ENCODE results near the gene BABAM2.
"Not testable (repeated sequence)": the region's sequence is repeated elsewhere in the genome, so short reads cannot be mapped to it uniquely, and the experiment has no call there.

The BABAM2 gene

DNA sequence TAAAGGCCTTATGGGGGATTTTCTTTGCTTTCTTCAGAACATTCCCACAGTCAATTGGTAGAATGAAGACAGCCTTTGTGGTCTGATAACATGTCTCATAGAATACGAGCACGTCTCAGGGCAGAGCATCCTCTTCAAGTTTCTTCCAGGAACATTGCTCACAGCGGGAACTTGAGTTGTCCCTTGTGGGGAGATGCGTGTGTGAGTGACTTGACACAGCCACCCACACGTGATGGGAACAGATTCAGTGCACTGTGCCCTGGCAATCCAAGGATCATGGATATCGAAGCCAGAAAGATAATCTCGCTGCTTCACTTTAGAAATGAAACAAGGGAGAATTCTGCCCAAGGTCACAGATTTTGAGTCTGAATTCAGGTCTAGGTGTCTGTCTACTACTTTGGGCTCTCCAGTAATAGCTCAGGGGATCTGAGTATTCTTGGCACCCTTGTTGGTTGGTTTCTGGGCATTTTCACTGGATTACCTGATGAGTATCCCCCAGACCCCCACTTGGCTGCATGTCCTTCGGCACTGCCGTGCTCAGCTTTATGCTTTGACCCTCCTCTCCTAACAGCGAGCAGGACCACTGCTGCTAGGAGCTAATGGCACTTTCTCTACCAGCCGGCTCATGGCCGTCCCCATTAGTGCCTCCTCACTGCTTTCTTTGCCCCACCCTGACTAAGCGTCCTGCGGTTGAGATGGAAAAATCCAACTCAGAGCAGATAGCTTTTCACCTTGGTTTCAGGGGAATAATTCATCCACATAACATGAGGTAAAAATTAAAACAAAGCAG is 426.2 kb downstream of the BABAM2 start:
- DNase-seq (ENCODE audit: low spot score) = no peak

- DNase-seq (ENCODE audit: low spot score) = no peak
These were observed 426.9 kb downstream of the BABAM2 start for GRCh38 chr2:28317390-28317789.

GRCh38 chr2:28318023-28318422 is 427.5 kb downstream of the BABAM2 start:
- no peak for DNase-seq (ENCODE audit: low spot score)

- DNase-seq (ENCODE audit: low spot score) = no peak
These were observed 428.1 kb downstream of the BABAM2 start for GRCh38 chr2:28318462-28319117.

GRCh38 chr2:28319118-28320008 is 428.8 kb downstream of the BABAM2 start:
- DNase-seq (ENCODE audit: low spot score) = no peak

DNA sequence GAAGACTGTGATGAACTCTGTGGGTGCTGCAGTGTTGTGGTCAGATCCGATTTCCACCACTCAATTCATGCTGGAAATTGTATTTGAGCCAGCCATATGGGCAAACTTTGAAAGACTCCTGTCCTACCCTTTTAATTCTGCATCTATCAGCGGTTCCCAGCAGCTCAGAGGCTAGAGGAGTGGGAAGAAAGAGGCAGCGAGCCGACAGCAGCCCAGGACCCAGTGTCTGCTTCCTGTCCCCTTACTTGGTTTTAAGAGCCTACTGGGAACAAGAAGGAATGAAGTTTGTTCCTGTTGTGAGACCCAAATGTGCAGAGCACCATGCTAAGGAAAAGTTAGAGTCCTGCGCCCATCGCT is 429.5 kb downstream of the BABAM2 start:
- no peak for DNase-seq (ENCODE audit: low spot score)

DNA sequence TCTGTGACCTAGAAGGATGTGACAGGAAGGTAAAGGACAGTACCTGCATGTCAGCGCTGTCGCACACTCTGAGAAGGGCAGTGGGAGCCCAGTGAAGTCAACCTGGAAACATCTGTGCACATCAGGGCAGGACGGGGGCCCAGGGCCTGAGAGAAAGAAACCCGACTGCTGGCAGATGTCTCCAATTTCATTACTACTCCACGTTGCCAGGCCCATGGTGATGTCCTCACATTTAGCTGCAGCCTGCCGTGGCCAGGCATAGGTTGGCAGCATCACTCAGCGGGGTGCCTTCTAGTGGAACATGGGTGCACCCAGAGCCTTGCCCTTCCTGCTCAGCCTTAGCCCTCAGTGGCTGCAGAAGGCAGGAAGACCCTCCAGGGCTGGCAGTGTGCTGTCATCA is 429.8 kb downstream of the BABAM2 start:
- no peak for DNase-seq (ENCODE audit: low spot score)

- no peak for DNase-seq (ENCODE audit: low spot score)
These were observed 430.9 kb downstream of the BABAM2 start for GRCh38 chr2:28321426-28321825.

DNA sequence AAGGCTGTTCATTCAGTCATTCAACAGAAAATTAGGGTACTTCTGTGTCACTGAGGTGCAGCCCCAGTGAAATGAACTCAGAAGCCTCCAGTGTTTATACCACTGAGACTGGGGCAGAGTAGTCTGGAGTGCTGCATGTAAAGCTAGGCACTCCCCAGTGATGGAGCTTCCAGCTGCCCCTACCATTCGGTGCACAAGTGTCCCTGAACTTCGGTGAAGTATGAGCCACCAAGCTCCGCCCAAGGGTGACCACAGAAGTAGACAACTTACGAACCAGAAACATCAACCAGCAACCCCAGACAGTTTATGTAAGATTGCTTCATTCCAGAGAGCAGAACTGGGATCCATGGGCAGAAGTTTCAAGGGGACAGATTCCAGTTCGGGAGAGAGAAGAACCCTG is 431.5 kb downstream of the BABAM2 start:
- DNase-seq (ENCODE audit: low spot score) = no peak

- no peak for DNase-seq (ENCODE audit: low spot score)
These were observed 431.9 kb downstream of the BABAM2 start for GRCh38 chr2:28322456-28322855.

GRCh38 chr2:28322981-28323396 is 432.5 kb downstream of the BABAM2 start:
- no peak for DNase-seq (ENCODE audit: low spot score)

DNA sequence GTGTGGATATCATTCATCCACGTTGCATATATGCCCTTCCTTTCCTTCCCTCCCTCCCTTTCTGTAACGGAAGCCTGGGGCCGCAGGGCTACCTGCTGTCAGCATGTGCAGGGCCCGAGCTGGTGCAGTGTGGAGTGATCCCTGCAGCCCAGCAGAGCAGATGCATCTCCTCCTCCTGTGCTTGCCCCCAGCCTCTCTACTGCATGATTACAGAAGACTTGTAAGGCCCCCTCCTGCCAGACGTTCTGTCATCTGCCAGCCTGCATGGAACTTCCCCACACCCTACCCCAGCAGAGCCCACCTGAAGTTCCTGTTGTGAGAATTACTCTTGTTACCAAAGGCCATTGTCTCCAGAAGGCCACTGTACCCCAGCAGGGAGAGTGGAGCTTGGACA is 434.6 kb downstream of the BABAM2 start:
- no peak for DNase-seq (ENCODE audit: low spot score)

GRCh38 chr2:28325567-28326468 is 435.3 kb downstream of the BABAM2 start:
- no peak for DNase-seq (ENCODE audit: low spot score)

- DNase-seq (ENCODE audit: low spot score) = no peak
These were observed 435.9 kb downstream of the BABAM2 start for GRCh38 chr2:28326469-28326805.

DNA sequence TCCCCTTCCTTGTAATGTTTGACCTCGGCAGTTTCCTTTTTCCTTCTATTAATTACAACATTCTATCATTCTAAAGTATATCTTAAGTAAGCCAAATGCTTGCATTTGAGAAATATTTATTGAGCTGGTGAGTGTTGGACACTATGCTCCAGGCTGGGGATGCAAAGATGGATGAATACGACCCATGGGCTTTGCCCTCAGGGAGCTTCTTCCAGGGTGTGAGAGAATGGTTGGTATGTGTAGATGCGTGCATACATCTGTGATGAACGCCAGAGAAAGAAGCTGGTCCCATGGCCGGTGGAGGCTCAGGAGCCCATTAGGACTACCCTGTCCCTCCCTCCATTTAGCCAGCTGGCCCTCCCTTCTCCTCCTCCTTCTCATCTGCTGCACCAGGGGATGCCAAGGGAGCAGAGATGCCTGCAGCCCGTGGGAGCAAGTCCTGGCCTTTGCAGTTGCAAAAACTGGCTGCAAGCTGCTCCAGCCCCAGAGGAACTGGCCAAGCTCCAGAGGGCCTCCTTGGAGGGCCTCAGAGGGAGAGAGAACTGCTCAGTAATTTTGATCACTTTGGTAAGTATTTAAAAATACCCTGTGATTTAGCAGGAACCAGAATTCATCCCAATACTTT is 436.5 kb downstream of the BABAM2 start:
- no peak for DNase-seq (ENCODE audit: low spot score)

DNA sequence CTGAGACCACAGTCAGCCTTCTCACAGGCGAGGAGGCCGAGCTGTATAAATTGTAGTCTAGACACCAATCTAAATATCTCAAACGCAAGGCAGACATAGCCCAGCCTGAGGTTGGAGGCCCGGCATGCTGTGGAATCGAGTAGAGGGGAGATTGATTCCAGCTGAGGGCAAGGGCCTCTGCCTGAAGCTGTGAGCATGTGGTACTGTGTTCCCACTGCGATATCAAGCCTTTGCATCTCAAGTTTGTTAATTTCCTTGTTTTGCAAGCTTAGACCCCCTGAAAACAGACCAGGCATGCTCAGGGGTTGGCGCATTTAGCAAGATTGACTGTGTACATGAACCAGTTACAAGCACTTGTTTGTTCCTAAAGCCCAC is 437.0 kb downstream of the BABAM2 start:
- DNase-seq (ENCODE audit: low spot score) = no peak

GRCh38 chr2:28327956-28328922 is 437.7 kb downstream of the BABAM2 start:
- DNase-seq (ENCODE audit: low spot score) = no peak

DNA sequence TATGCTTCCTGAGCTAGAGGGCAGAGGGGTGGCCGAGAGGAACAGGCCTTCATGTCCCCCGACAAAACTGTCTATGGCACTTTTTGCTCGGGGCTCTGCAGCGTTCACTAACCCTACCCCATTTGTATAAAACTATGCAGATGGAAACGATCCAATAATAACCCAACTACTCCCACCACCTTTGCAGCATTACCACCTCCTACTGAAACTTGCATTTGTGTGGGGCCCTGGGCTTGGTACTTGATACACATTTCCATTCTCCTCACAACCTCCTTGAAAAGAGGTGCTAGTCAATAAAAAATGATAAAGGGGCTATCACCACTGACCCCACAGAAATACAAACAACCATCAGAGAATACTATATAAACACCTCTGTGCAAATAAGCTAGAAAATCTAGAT is 438.7 kb downstream of the BABAM2 start:
- DNase-seq (ENCODE audit: low spot score) = no peak

- DNase-seq (ENCODE audit: low spot score) = not testable (repeated sequence)
These were observed 440.2 kb downstream of the BABAM2 start for GRCh38 chr2:28330722-28331121.

DNA sequence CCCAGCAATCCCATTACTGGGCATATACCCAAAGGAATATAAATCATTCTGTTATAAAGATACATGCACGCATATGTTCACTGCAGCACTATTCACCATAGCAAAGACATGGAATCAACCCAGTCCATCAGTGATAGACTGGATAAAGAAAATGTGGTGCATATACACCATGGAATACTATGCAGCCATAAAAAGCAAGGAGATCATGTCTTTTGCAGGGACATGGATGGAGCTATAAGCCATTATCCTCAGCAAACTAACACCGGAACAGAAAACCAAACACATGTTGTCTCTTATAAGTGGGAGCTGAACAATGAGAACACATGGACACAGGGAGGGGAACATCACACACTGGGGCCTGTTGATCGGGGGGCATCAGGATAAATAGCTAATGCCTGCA is 441.3 kb downstream of the BABAM2 start:
- not testable (repeated sequence) for DNase-seq (ENCODE audit: low spot score)
